AG04449 (cell line): ENCODE results near the gene HNRNPUL1.

ENCODE experiments used
- CTCF ChIA-PET: fragments of 350-600 bp; formaldehyde crosslinking; extraction: SDS; loops from one replicate; lab custom pipeline; 2021; ENCODE audit warnings: antibody characterized with exemption; lab: Yijun Ruan, JAX
- POLR2A ChIA-PET: fragments of 400-600, 350-600 bp; formaldehyde crosslinking; extraction: SDS; loops from one replicate; lab custom pipeline; 2020; ENCODE audit warnings: antibody characterized with exemption, inconsistent platforms; lab: Yijun Ruan, JAX
- DNase-seq: peaks from one replicate; pipeline ENCODE4 v3.0.0-alpha.2; 2010; ENCODE audit warnings: low read depth, low spot score
- H3K4me3 ChIP-seq: 2 replicates; pipeline ENCODE4 v1.5.1; 2011; ENCODE audit warnings: low read depth, mild to moderate bottlenecking, control low read depth, low read length
- TF ChIP-seq, protein P1 (sequence below): IDR thresholded peaks from one replicate; pipeline ENCODE4 v1.5.1; 2011; ENCODE audit warnings: mild to moderate bottlenecking, moderate library complexity, low read length, control low read depth, inconsistent platforms; ENCODE audit not compliant: insufficient read depth; ENCODE audit errors: missing control alignments

HNRNPUL1 gene

DNA sequence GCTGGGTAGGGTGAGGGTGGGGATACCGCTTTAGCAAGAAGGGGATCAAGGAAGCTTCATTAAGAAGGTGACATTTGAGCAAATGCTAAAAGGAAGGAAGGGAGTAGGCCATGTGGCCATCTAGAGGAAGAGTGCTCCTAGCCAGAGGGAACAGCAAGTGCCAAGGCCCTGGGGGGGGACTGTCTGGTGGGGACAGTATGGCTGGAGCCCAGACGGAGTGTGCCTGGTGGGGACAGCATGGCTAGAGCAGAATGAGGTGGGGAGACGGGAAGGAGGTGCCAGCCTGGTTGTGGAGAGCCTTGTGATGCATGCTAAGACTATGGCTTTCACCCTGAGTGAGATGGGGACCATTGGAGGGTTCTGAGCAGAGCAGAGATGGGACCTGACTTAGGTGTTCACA is 91.6 kb downstream of the HNRNPUL1 start:
- no peak overlapping the region for H3K4me3 ChIP-seq
- CTCF ChIA-PET, result interaction anchor here (1.0 to 6.8 kb wide), 11 partner anchors 10 to 151 kb away, joined by 3 to 103 read pairs (median 5); partner anchors contain the start of gene B9D2
- no peak for DNase-seq
- POLR2A ChIA-PET, result no interaction called here
- TF ChIP-seq, protein P1, sequence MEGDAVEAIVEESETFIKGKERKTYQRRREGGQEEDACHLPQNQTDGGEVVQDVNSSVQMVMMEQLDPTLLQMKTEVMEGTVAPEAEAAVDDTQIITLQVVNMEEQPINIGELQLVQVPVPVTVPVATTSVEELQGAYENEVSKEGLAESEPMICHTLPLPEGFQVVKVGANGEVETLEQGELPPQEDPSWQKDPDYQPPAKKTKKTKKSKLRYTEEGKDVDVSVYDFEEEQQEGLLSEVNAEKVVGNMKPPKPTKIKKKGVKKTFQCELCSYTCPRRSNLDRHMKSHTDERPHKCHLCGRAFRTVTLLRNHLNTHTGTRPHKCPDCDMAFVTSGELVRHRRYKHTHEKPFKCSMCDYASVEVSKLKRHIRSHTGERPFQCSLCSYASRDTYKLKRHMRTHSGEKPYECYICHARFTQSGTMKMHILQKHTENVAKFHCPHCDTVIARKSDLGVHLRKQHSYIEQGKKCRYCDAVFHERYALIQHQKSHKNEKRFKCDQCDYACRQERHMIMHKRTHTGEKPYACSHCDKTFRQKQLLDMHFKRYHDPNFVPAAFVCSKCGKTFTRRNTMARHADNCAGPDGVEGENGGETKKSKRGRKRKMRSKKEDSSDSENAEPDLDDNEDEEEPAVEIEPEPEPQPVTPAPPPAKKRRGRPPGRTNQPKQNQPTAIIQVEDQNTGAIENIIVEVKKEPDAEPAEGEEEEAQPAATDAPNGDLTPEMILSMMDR, result no peak

- CTCF ChIA-PET, result interaction anchor here (0.7 to 6.8 kb wide), 3 partner anchors 9 to 122 kb away, joined by 3 to 103 read pairs (median 4); partner anchors contain the start of gene B9D2
- no peak overlapping the region for H3K4me3 ChIP-seq
- TF ChIP-seq, protein P1, result no peak
- POLR2A ChIA-PET, result interaction anchor here (0.5 kb wide), 1 partner anchor 26 kb away, joined by 3 read pairs; no protein-coding TSS in a partner anchor
- no peak for DNase-seq
Observed at GRCh38 chr19:41356984-41357739, 93.0 kb downstream of the HNRNPUL1 start.
